ENCODE results near the gene RASD1.

RASD1 gene

DNA sequence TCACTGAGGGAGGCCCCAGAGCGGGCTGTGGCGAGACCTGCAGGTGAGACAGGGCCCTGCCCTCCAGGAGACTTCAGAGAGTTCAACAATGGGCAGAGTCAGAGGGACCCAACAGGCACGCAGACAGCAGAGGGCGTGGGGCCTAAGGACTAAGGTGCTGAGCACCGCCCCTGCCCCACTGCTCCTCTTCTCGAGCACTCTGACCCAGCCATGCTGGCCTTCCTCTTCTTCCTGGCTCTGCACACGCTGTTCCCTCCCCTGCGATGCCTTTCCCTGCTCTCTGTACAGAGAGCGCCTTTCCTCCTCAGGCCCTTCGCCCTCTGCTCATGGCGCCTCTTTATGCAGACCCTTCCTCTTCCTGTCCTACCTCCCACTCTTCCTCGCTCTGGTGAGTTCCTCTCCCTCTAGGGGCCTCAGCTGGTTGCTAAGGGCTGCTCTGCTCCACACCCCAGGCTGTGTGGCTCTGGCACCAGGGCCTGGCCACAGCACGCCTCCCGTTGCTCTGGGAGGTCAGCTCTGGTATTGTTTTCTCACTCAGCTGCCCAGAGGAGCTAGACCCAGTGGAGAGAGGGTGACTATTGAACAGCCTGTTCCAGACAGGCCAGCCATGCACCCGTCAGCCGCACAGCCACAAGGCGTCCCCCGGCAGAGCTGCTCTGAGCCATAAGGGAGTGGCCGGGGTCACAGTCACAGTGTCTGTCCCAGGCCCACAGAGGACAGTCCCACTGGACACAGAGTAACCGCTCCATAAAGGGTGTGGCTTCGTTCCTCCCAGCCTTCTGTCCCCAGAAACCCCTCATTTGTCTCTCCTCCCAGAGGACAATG lies 13.6 kb upstream of the RASD1 start:
- no peak for DNase-seq

DNA sequence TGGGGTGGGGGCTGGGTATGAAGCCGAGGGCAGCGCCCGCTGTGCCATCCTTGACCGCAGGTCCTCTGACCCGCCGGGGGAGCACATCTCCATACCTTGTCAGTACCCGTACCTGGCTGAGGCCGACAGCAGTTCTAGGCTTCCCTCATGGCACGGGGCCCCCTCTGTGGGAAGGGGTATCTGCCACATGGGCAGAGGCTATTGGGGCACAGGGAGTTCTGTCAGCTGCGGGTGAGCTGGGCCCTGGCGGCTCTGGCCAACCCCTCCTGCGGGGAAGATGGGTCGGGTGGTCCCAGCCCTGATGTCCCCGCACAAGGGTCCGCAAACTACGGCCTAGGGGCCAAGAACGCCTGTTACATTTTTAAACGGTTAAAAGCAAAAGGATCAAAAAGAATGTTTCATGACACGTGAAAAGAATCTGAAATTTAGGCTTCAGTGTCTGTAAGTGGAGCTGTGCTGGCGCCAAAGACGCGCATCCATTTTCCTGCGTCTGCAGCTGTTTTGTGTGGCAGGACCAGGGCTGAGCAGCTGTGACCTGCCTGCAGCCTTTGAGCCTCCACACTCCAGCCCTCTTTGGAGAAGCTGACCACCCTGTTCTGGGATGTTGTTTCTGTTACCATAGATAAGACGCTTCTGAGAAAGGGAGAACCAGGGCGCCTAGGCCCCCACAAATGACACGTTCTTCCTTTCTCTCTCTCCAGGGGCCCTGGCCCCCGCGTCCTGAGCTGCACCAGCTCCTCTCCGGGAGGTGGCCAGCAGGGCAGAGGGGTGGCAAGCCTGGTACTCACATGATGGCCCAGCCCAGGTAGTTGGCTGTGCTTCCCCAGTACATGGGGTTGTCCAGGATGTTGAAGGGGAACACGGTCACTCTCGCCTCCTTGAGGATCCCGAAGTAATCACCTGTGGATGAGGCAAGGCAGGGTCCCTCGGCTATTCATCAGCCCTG lies 12.7 kb upstream of the RASD1 start:
- DNase-seq: no peak

DNA sequence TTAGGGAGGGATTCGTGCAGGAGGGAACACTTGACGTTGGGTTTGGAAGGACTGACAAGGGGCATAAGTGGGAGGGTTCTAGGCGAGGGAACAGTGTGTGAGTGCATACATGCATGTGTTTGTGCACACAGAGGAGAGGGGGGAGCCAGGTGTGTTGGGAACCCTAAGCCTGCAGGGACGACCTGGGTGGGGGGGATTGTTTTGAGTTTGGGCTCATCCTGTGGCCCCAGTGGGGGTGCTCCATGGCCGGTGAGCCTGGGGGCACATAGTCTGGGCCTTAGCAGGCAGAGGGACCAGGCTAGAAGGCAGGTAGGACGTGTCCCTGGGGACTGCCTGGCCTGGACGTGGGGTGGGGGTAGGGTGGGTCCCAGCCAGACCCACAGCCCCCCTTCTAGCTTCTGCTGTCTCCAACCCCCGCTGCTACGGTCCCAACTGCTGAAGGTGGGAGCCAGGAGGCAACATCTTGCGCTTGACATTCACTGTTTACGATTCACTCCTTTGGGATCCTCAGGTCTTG lies 11.9 kb upstream of the RASD1 start:
- no peak for DNase-seq

DNA sequence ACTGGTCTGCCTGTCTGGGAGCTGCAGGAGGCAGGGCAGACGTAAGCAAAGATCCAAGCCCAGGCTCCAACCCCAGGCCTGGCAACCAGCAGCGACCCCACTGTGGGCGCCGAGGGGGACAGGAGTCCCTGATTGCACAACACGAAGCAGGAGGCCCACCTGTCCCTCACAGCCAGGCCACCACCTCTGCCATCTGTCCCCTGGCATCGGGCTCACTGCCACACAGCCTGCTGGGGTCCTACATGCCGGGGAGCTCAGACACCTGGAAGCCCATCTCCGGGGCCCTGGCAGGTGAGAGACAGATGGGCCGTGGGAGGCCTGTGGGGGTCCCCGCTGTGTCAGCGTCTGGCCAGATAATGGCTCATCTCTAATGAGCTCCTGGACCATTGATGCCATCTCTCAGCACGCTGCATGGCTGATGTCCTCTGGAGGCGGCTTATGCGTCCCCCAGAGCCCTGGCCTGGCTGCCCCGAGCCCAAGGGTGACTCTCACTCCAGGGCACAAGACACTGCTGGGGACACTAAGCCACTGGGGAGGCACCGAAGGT lies 11.3 kb upstream of the RASD1 start:
- DNase-seq: no peak

DNA sequence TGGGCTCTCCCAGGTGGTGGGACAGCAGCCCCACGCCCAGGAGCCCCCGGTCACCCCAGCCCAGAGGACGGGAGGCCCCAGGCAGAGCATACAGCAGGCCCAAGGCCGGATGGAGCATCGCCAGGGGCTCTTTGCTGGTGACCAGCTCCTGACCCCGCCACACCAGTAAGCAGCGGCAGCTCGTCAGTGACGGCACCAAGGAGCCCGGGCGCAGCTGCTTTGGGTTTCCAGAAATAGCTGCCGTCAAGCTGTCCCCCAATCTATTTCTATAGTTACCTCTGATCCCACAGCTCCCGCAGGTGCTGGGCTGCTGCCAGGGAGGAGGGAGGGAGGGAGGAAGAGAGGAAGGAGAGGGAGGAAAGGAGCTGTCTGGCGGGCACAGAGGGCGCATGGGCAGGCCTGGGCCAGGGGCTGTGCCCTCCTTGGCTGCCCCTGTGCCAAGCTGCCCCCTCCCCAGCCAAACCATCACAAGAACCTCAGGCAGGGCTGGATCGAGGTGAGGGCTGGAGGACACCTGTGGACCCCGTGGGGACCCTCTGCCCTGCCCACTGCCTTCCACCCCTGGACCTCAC lies 10.8 kb upstream of the RASD1 start:
- no peak for DNase-seq

DNA sequence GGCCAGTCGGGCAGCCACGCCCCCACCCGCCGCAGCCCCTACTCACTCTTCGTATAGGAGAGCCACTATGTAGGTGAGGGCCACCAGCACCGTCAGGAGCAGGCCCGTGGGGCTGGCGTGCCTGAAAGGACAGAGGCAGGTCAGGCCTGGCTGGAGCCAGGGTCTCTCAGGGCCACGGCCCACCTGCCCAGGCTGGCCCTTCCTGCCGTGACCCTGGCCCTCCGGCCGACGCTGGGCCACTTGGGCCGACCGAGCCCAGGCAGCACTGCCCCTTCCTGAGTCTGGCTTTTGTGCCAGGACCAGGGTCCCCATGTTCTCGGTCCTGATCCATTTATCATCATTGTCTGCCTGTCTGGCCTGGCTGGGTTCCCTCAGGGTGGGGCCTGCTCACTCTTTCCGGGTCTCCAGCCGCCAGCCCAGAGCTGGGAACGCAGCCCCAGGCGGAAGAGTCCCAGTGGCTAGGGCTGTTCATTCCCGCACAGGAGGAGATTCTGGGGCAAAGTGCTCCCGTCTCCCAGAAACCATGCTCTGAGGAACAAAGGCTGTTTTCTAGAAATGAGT lies 10.1 kb upstream of the RASD1 start:
- DNase-seq: no peak

DNA sequence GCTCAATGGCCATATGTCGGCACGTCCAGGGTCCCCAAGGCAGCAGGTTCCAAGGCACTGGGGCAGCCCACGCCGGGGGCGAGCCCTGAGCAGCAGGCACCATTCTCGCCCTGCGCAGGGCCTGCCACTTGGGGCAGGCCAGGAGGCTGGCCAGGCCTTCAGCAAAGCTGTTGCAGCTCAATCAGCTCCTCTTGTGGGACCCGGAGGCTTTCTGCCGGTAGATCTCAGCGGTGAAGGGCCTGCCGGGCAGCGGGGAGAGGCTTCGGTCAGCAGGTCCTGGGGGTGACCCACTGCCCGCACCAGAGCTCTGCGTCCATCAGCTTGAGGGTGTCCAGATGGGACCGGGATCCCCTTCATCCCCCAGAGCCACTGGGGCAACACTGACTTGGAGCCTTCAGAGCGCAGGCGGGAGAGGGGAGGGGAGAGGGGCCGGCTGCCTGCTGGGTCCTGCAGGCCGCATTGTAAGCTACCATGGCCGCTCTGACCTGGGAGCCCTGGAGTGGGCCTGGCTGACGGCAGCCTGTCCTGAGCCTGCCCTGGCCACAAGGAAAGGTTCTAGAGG lies 9.5 kb upstream of the RASD1 start:
- no peak for DNase-seq

DNA sequence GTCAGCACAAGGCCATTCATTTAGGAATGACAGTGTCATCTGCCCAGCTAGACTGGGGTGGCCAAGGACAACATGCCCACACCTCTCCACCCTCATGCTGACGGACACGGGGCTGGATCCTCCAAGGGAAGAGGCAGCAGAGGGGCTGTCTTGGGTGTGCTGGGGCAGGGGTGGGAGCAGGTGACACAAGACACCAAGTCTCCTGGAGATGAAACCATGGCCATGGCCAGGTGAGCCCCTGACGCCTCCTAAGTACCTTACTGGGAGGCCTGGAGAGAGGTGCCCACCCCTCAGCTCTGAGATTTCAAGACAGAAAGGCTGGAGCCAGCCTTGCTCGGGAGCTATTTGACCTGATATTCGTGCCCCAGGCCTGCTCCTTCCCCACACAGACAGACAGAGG lies 9.0 kb upstream of the RASD1 start:
- no peak for DNase-seq

DNA sequence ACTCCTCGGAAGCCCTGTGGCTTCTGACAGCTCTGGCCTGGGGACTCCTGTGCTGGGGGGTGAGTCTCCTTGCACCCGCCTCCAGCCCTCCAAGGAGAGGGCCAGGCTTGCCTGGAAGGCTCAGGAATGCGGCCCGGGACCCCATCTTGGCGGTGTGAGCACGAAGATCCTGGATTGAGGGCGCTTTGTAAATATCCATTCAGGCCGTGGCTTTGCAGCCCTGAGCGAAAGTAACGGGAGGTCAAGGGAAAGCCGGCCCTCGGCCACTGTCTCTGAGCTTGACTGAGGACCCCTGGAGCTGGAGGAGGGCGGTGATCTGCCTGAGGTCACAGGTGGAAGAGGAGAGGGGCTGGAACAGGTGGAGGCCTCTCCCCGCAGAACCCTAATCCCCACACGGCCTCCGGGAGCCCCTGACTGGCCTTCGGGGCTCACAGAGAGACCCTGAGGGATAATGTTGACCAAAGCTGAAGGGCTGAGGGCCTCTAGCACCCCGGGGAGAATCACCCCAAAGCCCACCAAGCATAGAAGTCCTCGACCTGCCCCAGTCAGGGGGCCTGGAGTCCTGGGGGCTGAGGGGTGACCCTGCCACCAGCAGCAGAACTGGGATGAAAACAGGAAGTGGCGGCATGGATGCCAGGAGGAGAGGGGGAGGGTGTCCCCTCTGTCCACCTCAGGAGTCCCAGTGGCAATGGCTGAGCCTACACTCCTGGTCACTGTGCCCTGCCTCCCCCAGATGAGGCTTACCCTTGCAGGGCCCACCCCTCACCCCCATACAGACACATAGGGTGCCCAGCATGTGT lies 8.3 kb upstream of the RASD1 start:
- no peak for DNase-seq

DNA sequence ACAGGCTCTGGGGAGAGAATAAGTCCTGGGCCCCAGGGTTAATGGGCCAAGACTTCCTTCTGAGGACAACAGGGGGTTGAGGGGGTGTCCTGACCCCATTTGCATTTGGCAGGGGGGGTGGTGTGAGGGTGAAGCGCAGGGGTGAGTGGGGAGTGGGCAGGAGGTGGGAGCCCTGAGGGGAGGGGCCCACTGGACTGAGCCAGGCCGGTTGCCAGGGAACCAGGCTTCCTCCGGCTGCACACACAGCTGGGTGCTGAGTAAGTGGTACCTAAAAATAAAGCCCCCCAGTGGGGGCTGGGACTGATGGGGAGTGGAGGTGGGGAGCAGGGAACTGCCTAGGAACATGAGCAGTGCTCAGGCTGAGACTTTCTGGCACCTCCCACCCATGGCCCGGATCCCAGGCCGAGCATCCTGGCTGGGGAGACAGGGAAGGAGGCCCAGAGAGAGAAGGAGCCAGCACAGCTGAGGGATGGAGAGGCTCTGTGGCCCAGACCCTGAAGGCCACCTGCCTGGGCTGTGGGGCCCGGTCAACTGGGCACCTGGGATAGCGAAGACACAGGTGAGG lies 7.5 kb upstream of the RASD1 start:
- no peak for DNase-seq

DNA sequence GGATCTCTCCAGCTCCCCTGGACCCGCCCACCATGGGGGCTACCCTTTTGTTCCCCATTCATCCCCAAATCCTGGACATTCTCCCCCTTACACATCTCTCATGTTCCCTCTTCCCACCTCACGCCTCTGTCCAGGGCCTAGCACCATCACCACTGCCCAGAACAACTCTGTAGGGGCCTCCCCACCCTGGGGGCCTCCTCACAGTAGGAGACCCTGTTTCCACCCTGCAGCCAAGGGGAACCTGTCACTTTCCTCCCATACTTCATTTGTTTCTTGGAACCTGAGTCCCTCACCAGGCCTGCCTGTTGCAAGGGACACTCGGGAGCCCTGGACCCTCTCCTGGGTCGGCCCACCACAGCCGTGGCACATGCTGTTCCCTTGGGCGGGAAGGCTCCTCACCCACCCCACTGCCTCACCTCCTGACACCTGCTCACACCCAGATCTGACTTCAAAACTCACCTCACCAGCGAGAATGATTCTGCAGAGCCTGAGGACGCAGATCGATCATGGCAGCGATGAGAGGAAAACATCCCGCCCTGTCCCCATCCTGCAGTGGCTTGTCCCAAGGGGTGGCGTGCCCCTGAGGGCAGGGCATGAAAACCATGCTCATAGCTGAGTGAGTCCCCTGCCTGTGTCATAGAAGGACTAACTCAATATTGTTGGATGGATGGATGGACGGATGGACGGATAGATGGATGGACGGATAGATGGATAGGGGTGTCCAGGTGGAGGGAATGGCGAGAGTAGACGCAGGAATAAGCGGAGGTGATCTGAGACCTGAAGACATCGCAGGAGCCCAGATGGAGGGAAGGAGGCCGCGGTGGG lies 6.8 kb upstream of the RASD1 start:
- no peak for DNase-seq

DNA sequence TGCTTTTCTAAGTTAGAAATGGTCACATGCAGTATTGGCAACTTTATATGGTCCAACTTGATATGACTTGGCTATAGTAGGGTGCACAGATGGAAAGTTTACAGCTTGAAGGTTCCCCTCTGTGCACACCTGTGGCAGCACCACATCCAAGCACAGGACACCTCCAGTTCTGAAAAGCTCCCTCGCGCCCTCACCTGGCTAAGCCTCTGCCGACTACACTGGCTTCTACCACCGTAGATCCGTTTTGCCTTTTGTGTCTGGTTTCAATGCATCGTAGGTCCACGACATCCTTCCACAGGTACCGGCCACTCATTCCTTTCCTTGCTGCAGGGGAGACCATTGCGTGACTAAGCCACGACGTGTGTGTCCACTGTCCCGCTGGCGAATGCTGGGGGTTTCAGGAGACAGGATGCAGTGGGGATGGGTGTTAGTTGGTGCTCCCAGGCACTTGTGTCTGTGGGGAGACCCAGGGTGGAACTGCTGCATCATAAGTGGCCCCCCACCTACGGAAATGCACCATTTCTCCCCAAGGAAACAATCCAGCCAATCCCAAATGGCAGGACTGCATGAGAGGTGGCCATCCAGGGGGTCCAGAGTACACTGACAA lies 4.9 kb upstream of the RASD1 start:
- DNase-seq: no peak

DNA sequence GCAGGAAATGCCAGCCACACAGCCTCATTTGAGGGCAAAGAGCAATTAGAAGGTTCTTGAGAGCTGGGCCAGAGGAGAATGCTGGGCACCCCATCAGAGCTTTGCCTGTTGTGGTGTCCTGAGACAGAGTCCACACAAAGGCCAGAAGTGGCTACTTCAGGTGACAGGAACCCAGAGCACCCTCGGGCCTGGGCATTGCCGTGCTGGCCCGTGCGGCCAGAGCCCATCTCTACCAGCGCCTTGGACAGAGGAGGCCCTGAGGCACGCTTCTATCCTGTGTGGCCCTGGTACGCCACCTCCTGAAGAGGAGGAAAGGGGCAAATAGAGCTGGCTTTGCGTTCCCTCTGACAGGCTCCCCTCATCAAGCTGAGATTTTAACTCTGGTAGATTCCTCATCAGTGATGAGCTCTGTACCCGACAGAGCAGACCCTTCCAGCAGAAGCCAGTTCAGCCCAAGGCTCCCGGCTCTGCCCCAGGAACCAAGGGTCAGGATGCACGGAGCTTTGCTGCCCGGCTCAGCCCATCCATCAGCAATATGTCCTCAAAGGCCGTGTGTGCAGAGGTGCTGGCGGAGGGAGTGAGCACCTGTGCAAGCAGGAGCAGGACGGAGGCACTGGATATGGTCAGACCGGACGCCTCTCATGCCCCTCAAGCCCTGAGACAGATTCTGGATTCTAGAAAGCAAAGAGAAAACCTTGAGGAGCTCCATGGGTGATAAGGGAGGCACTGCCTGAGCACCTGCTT lies 3.4 kb upstream of the RASD1 start:
- no peak for DNase-seq

DNA sequence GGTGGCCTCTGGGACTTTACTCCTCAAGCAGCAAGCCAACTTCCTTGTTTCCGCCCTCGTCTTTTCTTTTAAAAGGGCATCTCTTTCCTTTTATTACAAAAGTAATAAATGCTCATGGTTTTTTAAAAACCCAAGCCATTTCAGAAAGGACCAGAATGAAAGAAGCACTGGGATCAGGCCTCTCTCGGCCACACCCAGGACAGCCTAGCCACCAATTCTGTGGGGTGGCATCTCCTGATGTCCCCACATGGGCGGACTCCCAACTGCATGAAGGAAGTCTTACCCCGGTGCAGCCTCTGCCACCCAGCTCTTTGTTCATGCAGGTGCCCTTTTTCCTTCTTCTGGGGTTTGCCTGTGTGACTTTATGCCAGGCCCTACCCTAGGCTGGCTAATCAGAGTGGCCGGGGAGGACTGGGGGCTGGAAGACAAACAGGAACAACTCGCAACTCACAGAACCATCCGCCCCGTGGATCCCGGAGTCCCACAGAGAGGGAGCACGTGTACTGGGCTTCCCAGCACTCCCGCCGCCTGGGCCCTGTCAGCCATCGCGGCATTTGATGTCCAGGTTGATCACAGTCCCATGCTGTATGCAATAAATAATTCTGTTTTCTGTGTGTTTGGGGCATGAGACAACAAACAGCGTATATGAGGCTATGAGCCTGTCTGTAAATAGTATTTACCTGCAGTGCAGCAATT lies 2.6 kb upstream of the RASD1 start:
- DNase-seq: no peak

DNA sequence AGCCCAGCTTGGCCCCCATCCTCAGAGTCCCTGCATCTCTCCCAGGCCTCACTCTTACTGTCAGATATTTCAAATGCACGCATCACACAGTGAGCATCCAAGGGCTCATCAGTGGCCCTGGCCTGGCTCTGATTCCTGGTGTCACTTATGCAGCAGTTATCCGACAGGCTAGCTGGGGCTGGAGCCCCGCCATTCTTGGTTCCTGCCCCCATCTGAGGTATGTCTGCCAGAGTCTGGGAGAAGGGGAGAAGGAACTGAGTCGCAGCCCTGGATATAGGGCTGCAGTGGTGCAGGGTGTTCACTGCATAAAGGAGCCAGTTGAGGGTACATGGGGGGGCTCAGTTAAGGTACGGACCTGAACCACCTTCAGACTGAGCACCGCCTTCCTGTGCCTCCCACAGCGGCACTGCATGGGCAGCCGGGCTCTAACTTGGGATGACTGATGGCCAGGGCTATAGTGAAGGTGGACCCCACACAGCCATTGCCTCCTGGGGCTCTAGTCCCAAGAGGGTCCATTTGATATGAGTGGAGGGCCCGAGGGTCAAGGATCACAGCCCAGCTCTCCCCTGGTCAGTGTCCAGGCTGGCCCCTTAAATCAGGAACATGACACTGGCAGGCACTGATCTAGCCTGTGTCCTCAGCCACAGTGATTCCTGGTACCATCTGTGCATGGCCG lies 1.8 kb upstream of the RASD1 start:
- no peak for DNase-seq

DNA sequence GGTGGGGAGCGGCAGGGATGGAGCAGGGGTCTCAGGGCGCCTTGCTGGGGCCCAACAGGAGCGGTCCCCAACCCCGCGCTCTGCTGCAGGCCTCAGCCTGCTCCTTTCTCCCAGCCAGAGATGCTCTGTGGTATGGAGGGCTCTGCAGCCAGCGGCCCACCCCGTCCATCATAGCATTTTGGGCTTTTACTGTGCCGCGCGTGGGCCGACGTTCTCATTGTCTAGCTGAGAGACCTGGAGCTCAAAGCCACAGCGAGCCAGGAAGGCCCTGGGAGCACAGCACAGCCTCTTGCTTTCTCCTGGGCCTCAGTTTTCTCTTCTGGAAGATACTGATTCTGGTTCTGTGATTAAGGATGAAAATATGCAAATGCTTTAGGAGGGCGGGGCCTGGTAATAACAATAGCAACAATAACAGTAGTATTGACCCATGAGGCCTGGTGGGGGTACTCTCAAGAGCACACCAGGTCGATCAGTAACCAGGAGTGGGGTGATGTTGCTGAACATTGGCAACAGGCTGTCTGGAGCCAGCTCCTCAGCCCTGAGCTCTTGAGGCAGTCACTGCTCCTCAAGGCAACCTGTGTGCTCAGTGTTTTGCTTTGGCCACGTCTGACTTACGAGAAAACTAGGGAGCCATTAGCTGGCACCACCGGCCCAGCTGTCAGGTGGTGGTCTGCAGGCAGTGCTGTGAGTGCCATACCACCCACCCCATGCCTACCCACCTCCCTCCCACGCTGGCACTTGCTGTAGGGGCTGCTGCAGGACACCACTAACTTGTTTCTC lies 1.1 kb upstream of the RASD1 start:
- no peak for DNase-seq

All from activated naive CD4-positive, alpha-beta T cell treated with anti-CD3 and anti-CD28 coated beads, Interleukin-2, amount 50 U/mL, for 16 hours (primary cell).